UCSD-AML1 (cell line): ENCODE results near the gene KRT73.

Experiments
- DNase-seq: peaks from one replicate; lab custom pipeline; 2025; ENCODE audit not compliant: unreplicated experiment; lab: John Stamatoyannopoulos, UW

The KRT73 gene

GRCh38 chr12:52645982-52646381 lies 27.6 kb upstream of the KRT73 start:
- no peak for DNase-seq

GRCh38 chr12:52645120-52645761 lies 26.9 kb upstream of the KRT73 start:
- DNase-seq = no peak

GRCh38 chr12:52644078-52644415 lies 25.7 kb upstream of the KRT73 start:
- DNase-seq = no peak

DNA sequence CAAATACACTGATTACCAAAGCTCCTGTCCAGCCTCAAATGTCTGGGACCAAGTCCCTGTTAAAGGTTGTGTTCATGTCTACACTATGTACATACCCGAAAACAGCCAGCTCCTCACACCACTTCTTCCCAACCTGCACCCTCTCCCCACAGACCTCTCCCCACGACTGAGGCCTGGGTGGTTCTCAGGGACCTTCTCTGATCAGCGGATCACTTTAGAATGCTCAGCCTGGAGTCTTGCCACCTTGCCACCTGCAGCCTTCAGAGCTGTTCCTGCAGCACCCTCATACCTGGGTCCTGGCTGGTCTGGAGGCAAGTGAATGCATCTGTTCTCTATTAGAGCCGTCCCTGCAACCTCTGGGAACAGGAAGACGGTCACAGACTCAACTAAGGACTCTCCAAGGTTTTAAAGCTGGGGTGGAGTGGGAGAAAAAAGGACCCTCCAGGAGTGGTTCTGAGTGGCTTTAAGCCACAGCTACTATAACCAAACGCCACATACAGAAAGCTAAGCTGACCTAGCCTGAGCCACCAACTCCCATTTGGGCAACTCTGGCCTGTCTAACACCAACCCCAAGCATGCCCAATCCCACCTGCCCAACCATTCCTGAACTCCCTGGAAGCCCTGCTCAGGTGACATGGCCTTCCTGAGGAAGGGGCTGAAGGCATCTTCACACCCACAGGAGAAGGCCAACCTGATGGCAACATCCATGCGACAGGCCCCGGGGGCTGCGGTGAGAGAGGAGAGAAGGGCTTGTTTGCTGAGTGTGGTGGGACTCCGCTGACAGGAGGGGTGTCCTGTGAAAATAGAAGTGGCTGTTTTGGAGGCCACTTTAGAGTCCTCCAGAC lies 25.1 kb upstream of the KRT73 start:
- no peak for DNase-seq

GRCh38 chr12:52641468-52641867 lies 23.1 kb upstream of the KRT73 start:
- no peak for DNase-seq

DNA sequence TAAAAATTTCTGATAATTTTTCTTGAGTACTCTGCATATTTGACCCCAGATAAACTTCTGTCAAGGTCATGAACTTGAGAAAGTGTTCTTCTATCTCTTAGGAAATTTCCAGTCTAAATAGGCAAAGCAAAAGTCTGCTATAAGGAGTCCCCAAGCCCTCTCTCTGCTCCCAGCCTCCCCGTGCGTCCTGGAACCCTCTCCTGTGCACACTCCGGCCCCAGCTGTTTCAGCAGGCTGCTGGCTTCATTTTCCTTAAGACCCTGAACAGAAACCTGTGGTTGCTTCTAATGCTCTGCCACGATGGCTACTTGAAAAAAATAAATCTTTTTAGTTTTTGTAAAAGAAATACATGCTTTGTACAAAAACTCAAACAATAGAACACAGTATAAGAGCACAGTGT lies 18.9 kb upstream of the KRT73 start:
- no peak for DNase-seq

DNA sequence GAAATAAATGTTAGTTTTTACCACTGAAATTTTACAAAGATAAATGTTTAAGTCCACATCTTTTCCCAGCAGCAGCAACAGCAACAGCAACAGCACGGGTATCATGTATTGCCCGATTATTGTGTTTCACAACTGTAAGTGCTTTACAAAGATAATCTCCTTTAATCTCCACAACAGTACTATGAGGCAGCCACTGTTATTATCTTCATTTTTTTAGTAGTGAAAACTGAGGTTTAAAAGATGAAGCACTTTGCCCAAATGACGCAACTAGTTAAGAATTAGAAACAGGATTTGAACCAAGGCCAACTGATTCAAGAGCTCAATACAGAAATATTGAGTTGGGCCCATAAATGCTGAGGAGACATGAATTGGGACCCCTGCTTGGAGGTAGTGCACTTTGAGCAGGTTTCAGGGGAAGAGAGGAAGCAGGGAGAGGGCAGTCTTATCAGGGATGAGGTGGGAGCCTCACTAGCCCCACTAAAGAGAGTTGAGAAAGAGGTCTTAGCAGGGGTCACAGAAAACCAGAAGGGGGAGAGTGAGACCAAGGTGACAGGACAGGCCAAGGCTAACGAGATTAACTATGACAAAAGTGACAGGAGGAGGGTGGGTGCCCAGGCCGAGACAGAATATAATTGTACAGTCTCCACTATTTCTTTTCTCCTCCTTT lies 18.4 kb upstream of the KRT73 start:
- no peak for DNase-seq

- DNase-seq = no peak
Measured at GRCh38 chr12:52636189-52636588, 17.8 kb upstream of the KRT73 start.

- no peak for DNase-seq
Measured at GRCh38 chr12:52634266-52635056, 16.1 kb upstream of the KRT73 start.

GRCh38 chr12:52633383-52633782 lies 15.0 kb upstream of the KRT73 start:
- peak; percentile 57 for DNase-seq

DNA sequence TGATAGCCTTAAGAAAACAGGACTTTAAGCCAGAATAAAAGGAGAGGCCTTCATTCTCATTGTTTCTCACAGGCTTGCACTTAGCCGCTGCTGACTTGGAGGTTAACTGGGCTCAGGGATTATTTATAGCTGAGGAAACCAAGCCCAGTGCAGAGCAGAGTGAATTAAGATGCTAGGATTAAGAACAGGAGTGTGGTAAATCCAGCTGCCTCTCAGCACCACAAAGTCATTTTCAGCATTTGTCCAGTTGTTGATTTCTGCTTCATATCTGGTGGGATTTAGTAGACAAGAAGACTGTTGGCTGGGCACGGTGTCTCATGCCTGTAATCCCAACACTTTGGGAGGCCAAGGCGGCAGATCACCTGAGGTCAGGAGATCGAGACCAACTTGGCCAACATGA lies 14.3 kb upstream of the KRT73 start:
- no peak for DNase-seq

GRCh38 chr12:52631676-52632459 lies 13.5 kb upstream of the KRT73 start:
- DNase-seq = no peak

DNA sequence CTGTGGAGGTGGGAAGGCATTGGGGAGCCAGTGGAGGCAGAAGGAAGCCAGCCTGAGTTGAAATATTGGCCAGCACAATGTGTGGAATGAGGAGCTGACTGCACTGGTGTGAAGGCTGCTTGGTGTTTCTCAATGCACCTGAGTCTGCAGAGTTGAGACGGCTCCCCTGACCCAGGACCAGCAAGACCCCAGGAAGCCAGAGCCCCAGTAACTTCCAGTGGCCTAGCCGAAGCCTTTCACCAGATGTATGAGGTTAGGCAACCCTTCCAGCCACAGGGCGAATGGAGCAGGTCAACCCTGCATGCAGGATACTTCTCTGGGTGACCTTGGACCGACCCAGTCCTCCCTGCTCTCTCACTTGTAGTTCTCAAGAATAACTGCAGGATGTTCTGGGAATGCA lies 12.9 kb upstream of the KRT73 start:
- DNase-seq = no peak

DNA sequence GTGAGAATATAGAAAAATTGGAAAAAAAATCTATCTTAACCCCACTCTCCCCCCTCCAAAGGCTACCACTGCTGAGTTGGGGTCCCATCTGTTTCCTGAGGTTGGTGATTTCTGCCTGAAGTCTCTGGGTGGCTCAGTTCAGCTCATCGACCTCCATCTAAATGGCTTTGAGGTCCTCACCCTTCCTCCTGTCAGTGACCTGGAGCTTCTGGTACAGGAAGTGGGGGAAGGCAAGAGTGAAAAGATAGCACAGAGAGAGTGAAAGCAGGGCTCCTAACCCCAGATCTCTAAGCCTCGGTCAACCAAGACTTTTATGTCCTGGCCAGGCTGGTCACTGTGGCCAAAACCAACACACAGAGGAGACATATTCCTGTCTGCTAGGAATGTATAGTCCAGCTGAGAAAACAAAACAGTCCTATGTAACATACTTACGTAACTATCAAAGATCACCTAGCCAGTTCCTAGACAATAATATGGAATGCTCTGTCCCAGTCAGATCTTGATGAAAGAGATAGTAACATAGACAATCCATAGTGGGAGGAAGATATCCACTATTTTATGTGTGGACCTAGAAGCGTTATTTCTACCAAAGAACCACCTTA lies 12.3 kb upstream of the KRT73 start:
- no peak for DNase-seq

- DNase-seq = no peak
Measured at GRCh38 chr12:52630008-52630500, 11.7 kb upstream of the KRT73 start.

DNA sequence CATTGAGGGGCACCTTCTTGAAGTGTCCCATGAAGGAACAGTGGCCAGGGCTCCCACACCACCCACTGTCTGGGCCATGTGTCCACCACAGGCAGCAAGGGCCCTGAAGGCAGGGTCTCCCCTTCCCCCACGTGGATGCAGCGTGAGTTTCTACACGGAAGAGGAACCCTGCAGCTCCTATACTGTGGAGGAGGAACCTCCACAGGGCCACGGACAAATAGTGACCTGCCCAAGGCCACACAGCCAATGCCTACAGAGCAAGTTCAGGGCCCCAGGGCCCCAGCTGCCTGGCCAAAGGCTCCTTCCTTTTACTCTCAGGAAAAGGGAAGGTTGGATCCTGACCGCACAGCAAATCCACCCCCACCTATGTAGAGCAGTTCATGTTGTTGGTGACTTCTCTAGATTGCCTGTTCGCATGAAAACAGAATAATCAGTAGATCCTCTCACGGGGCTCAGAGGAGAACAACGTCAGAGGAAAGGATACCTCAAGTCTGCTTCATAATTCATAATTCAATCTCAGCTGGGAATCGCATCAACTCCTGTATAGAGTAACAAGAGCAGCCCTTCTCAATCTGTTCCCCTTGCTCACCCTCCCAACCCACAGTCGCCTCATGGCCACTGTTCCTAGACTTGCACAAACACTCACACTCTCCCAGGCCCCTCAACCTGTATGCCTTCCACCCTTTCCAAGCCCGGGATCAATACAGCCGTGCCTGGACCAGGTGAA lies 11.1 kb upstream of the KRT73 start:
- DNase-seq = peak; percentile 50

DNA sequence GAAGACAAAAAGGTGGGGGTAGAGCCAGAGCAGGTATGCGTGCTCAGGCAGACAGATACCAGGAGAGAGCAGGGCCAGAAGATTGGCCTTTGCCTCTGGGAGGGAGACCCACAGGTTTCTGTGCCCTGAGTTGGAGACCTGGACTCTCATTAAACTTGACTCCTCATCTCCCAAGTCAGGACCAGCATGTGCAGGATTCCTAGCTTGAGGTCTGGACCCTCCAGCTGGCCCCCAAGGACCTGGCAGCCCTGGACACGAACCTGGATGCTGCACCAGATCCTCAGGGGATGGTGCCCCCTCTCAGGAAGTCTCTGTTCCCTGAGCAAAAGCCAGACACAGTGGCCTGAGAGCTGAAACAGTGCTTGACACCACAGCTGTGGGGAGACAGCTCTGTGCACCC lies 10.5 kb upstream of the KRT73 start:
- no peak for DNase-seq

DNA sequence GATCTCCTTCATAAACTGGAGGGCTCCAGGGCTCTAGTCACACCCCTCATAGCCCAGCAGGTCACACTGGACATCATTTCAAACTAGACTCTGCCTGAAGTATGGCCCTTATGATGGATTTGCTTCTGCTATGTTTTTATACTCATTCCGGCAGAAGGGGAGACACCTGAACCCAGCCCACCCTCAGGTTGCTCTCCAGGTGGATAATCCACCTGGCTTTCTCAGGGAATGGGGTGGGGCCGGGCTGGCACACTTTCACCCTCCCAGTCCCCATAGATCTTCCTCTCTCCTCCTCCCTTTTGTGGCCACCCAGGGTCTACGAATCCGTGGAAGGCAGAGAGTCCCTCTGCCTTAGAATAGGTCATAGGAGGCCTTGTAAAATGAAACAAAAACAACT lies 9.8 kb upstream of the KRT73 start:
- no peak for DNase-seq

DNA sequence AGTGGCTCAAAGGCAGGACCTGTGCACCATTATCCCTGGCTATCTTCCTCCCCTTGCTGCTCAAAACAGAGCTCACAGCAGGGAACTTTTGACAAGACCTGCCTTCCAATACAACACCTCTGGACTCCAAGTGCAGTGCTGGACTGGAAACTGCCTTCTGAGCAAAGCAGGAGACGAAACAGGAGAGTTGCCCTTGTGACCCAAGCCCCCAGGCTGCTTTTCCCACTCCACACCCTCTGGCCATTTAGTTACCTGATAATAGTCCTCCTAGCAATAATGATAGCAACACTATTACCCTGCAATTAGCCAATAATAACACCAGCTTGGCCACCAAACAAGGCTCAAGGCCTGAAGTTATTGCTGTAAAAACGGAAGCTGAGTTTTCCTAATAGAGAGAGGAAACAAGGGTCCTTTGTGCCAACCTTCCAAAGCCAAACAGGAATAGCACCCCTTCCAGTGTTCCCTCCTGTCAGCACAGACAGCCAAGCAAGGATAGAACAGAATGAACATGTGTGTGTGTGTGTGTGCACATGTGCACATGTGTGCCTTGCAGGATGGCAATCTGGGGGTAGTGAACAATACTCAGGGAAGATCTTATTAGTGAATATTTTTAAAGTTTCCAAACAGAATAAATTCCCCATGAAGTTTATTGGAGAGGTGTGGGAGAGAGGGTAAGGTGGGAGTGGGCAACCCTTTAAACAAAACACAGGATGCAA lies 9.2 kb upstream of the KRT73 start:
- no peak for DNase-seq
